GM12878 (cell line): Measurements from ENCODE around the gene SNF8. TPM values are rescaled to one million over a fixed set of nuclear protein-coding genes. Genes with fewer than 3 reads are reported as not detected.

Source experiments
- ATAC-seq: fragments of 200-7000 bp; cut with Tn5 transposase; 3 replicates; pipeline ENCODE4 v1.9.1; 2020; ENCODE audit warnings: mild to moderate bottlenecking, moderate library complexity
- BruUV-seq: library from RNA; stranded (reverse); fragments of 400-500 nt; replicated peaks from 2 replicates; lab custom pipeline; 2021; lab: Mats Ljungman, UMichigan
- CTCF ChIA-PET: fragments of 300-600 bp; sonication (Branson Sonifier 250); formaldehyde crosslinking; extraction: SDS; loops from one replicate; lab custom pipeline; 2021; ENCODE audit warnings: inconsistent platforms; lab: Yijun Ruan, JAX
- POLR2A ChIA-PET: fragments of 350-600 bp; formaldehyde crosslinking; extraction: SDS; loops from one replicate; lab custom pipeline; 2021; ENCODE audit warnings: inconsistent platforms; lab: Charles Lee
- RAD21 ChIA-PET: fragments of 300-600 bp; sonication (Branson Sonifier 250); formaldehyde crosslinking; loops from one replicate; lab custom pipeline; 2023; ENCODE audit warnings: antibody characterized with exemption; ENCODE audit not compliant: unreplicated experiment; lab: Charles Lee
- SMC1A ChIA-PET: fragments of 300-600 bp; sonication (Branson Sonifier 250); formaldehyde crosslinking; loops from one replicate; lab custom pipeline; 2023; ENCODE audit not compliant: unreplicated experiment, uncharacterized antibody; lab: Charles Lee
- DNase-seq: peaks from one replicate; pipeline ENCODE4 v3.0.0-alpha.2; 2011; ENCODE audit warnings: low read depth, low spot score
- FAIRE-seq: peaks from 3 replicates; lab custom pipeline; 2011; peaks lifted over from hg19 to GRCh38; lab: Jason Lieb, UNC
- H2AFZ ChIP-seq: 2 replicates; pipeline ENCODE4 v1.6.0; 2011; ENCODE audit warnings: low read depth, low read length, control low read depth; ENCODE audit not compliant: control insufficient read depth
- H3K27ac ChIP-seq: 2 replicates; pipeline ENCODE4 v1.5.1; 2011; ENCODE audit warnings: control low read depth; ENCODE audit not compliant: control insufficient read depth, insufficient read depth
- H3K27me3 ChIP-seq, 2 experiments: replicated peaks in 1 of 2; 2 replicates each; pipeline versions ENCODE4 v1.6.0 to v1.6.1; 2011; ENCODE audit warnings: low read length in 1 of 2; ENCODE audit not compliant: control insufficient read depth in 2 of 2, insufficient read depth in 2 of 2
- H3K36me3 ChIP-seq, 2 experiments: 2 replicates each; pipeline ENCODE4 v1.5.1; 2011; ENCODE audit warnings: low read length in 1 of 2; ENCODE audit not compliant: control insufficient read depth in 2 of 2, insufficient read depth in 2 of 2
- H3K4me1 ChIP-seq: 2 replicates; pipeline ENCODE4 v1.6.1; 2011; ENCODE audit warnings: mild to moderate bottlenecking, low read length, moderate library complexity, mixed read lengths; ENCODE audit not compliant: control insufficient read depth, insufficient read depth
- H3K4me2 ChIP-seq: 2 replicates; pipeline ENCODE4 v1.6.0; 2011; ENCODE audit warnings: control low read depth; ENCODE audit not compliant: control insufficient read depth, insufficient read depth
- H3K4me3 ChIP-seq: fragments of 200-600 bp; sonication (generic); 2 replicates; pipeline ENCODE4 v1.5.1; 2016
- H3K79me2 ChIP-seq: 2 replicates; pipeline ENCODE4 v1.6.0; 2011; ENCODE audit warnings: low read length; ENCODE audit not compliant: control insufficient read depth, insufficient read depth
- H3K9ac ChIP-seq: 2 replicates; pipeline ENCODE4 v1.8.0; 2011; ENCODE audit warnings: low read length, control low read depth, mixed read lengths; ENCODE audit not compliant: control insufficient read depth, insufficient read depth
- H3K9me3 ChIP-seq: replicated peaks from 3 replicates; pipeline ENCODE4 v1.5.1; 2011; ENCODE audit warnings: mild to moderate bottlenecking, low read length; ENCODE audit not compliant: control insufficient read depth, insufficient read depth
- H4K20me1 ChIP-seq: 2 replicates; pipeline ENCODE4 v1.6.0; 2011; ENCODE audit not compliant: control insufficient read depth, insufficient read depth
- BHLHE40 ChIP-seq, 2 experiments: fragments of 450-650 bp in 1 of 2; IDR thresholded peaks; 2 replicates each; pipeline ENCODE4 v1.6.1; 2011 to 2017; ENCODE audit warnings: low read depth in 2 of 2, borderline replicate concordance in 1 of 2, improper control_type of control experiment in 1 of 2, low read length in 1 of 2, mild to moderate bottlenecking in 1 of 2
- CREM ChIP-seq: IDR thresholded peaks from 2 replicates; pipeline ENCODE4 v1.6.1; 2014; ENCODE audit warnings: antibody characterized with exemption, low read depth
- FOXK2 ChIP-seq: fragments of 450-650 bp; IDR thresholded peaks from 2 replicates; pipeline ENCODE4 v1.6.1; 2017; ENCODE audit warnings: mild to moderate bottlenecking, moderate library complexity
- MTA2 ChIP-seq: fragments of 450-650 bp; IDR thresholded peaks from 2 replicates; pipeline ENCODE4 v1.6.1; 2016; ENCODE audit warnings: low read depth, mild to moderate bottlenecking, moderate library complexity
- NR2C2 ChIP-seq: IDR thresholded peaks from 2 replicates; pipeline ENCODE4 v1.6.1; 2011; ENCODE audit warnings: borderline replicate concordance, low read depth; ENCODE audit not compliant: control insufficient read depth, insufficient read length
- POLR2A ChIP-seq: IDR thresholded peaks from 2 replicates; pipeline ENCODE4 v1.6.1; 2011; ENCODE audit warnings: low read depth, mild to moderate bottlenecking, low read length
- POLR2AphosphoS2 ChIP-seq: IDR thresholded peaks from 2 replicates; pipeline ENCODE4 v1.6.1; 2011; ENCODE audit warnings: low read depth, mild to moderate bottlenecking, low read length, improper control_type of control experiment, moderate library complexity
- TARDBP ChIP-seq: IDR thresholded peaks from 2 replicates; pipeline ENCODE4 v1.6.1; 2016; ENCODE audit warnings: borderline replicate concordance
- WRNIP1 ChIP-seq: IDR thresholded peaks from 2 replicates; pipeline ENCODE4 v1.6.1; 2011; ENCODE audit warnings: low read depth, low read length, improper control_type of control experiment, borderline replicate concordance
- ZNF274 ChIP-seq: IDR thresholded peaks from one replicate; pipeline ENCODE4 v1.8.0; 2011; ENCODE audit not compliant: insufficient read length, insufficient read depth
- WGBS: methylation state at CpG from one replicate; pipeline ENCODE4 v1.1.6; 2016; ENCODE audit warnings: low lambda C conversion rate; ENCODE audit not compliant: insufficient replicate concordance, insufficient coverage; ENCODE audit errors: missing lambda C conversion rate; 5-methylcytosine and 5-hydroxymethylcytosine counted together
- in situ Hi-C: fragments of 300-500 bp; cut with MboI; formaldehyde crosslinking; loops from 9 replicates; pipeline ENCODE4 v1.14.3; 2018; ENCODE audit warnings: mixed read lengths
- intact Hi-C: fragments of 100-400 bp; cut with micrococcal nuclease; formaldehyde crosslinking; loops from one replicate; pipeline ENCODE4 v1.14.2; 2022; ENCODE audit not compliant: unreplicated experiment
- polyA plus RNA-seq, 11 experiments: library from polyadenylated mRNA; depleted of rRNA in 4 of 11; unstranded in 6 of 11; stranded (reverse) in 5 of 11; fragments of >200 nt; fragmentation: Nextera tagmentation in 4 of 11; fragmentation: Illumina TruSeq in 1 of 11; extraction: Ambion mirVana in 4 of 11; extraction: Trizol in 1 of 11; gene quantifications; 1 replicate in 1 of 11; 2 replicates in 10 of 11; pipeline versions ENCODE4 v1.2.1 to v1.2.3, GENCODE V29; 2011 to 2016; ENCODE audit warnings: inconsistent platforms in 2 of 11, missing spikeins in 2 of 11, low read depth in 1 of 11
- total RNA-seq, 4 experiments: library from RNA; depleted of rRNA in 3 of 4; stranded (reverse); fragments of >200 nt in 3 of 4; fragmentation: Illumina TruSeq in 1 of 4; extraction: Trizol in 1 of 4; gene quantifications; 2 replicates each; pipeline versions ENCODE4 v1.2.1 to v1.2.3, GENCODE V29; 2013 to 2021
- TF ChIP-seq, protein P1 (sequence below): fragments of 150-350 bp; IDR thresholded peaks from 2 replicates; pipeline ENCODE4 v1.6.1; 2014; ENCODE audit warnings: mild to moderate bottlenecking, low read depth, low read length

The SNF8 gene
- total and polyA plus RNA-seq, 10 of the 15 experiments (the other 5 are each of a cell fraction or from before 2014, with no cell fraction given), result 6.1 to 228 (median 95.6) TPM

DNA sequence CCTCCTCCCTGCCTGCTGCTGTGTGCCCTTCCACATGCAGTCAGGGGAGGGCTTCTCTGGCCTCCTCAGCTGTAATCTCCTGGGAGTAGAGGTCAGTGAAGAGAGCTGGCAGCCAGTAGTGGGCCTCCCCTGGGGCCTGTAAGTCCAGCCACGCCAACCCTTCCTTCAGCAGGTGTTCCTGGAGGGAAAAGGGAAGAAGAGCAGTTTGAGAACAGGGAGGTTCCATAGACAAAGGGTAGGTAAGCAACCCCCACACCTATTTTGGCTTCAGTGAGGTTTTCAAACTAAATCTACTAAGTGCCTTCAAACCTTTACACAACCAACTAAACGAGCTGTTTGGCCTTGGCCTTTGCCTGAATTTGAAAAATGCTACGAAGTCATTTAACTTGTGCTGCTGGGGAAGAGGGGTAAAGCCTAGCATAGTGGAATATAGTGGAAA, 14.2 kb downstream of the SNF8 start:
- Histone ChIP-seq H3K79me2 (no peaks in the 10 kb centered on the region), H3K9ac (no peak overlapping the region), H3K9me3 (no peaks in the 10 kb centered on the region), H3K36me3 (peaks cover 29 to 42% of the 10 kb centered on the region in 2 experiments), H3K4me2 (no peak overlapping the region), H3K4me1 (no peaks in the 10 kb centered on the region), H3K27me3 (no peaks in the 10 kb centered on the region), H3K4me3 (no peak overlapping the region), H2AFZ (no peak overlapping the region), H4K20me1 (peaks cover 3% of the 10 kb centered on the region), H3K27ac (no peak overlapping the region)
- no peak for FAIRE-seq
- DNase-seq, result no peak
- WGBS, result 45% methylated on average over 3 of the region's 3 CpGs
- in situ Hi-C loops (no loop called here), intact Hi-C loops (no loop called here)
- ChIA-PET RAD21 (interaction anchor here (1.0 to 1.3 kb wide), 2 partner anchors 22 to 102 kb away, joined by 3 read pairs; no protein-coding TSS in a partner anchor), CTCF (interaction anchor here (0.9 to 2.0 kb wide), 3 partner anchors 16 to 105 kb away, joined by 3 to 7 read pairs (median 4); no protein-coding TSS in a partner anchor), POLR2A (interaction anchor here (0.5 to 1.9 kb wide), 3 partner anchors 10 to 23 kb away, joined by 3 to 5 read pairs (median 4); no protein-coding TSS in a partner anchor), SMC1A (interaction anchor here (1.0 to 2.6 kb wide), 4 partner anchors 15 to 38 kb away, joined by 3 to 7 read pairs (median 4); partner anchors contain the start of genes ATP5MC1 and SNF8)
- no peak for TF ChIP-seq CREM
- TF ChIP-seq, protein P1, sequence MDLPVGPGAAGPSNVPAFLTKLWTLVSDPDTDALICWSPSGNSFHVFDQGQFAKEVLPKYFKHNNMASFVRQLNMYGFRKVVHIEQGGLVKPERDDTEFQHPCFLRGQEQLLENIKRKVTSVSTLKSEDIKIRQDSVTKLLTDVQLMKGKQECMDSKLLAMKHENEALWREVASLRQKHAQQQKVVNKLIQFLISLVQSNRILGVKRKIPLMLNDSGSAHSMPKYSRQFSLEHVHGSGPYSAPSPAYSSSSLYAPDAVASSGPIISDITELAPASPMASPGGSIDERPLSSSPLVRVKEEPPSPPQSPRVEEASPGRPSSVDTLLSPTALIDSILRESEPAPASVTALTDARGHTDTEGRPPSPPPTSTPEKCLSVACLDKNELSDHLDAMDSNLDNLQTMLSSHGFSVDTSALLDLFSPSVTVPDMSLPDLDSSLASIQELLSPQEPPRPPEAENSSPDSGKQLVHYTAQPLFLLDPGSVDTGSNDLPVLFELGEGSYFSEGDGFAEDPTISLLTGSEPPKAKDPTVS, result no peak
- TF ChIP-seq ZNF274, result no peak
- 0 out of 2 replicates have a peak, but pooled peaks have one; percentile 3 for TF ChIP-seq POLR2AphosphoS2
- TF ChIP-seq FOXK2, result no peak
- TF ChIP-seq WRNIP1, result no peak
- TF ChIP-seq NR2C2, result no peak
- no peak for TF ChIP-seq BHLHE40 (IDR thresholded peaks at IDR 0.05; ENCODE audit: borderline replicate concordance in 1 of 2, low read depth in 2 of 2, low read length in 1 of 2)
- TF ChIP-seq POLR2A, result peak; percentile 62; the same call in 1 of the 2 replicates
- no peak for TF ChIP-seq MTA2
- TF ChIP-seq TARDBP, result no peak
- ATAC-seq, result no peak
- no TSS peak for BruUV-seq
